HepG2 (cell line): Measurements from ENCODE around the gene ARPC1A. TPM values are rescaled to one million over a fixed set of nuclear protein-coding genes. Genes with fewer than 3 reads are reported as not detected.
A peak's percentile ranks its signal among the peaks of the same experiment; 100 is the strongest.

Source experiments
- AHR ChIP-seq: IDR thresholded peaks from 2 replicates; pipeline ENCODE4 v1.6.1; 2018; ENCODE audit warnings: missing genetic modification reagents, missing compliant biosample characterization
- BRF2 ChIP-seq: sonication (generic); formaldehyde crosslinking; IDR thresholded peaks from 2 replicates; pipeline ENCODE4 v1.8.1; 2022; ENCODE audit warnings: mild to moderate bottlenecking, missing genetic modification reagents
- CENPT ChIP-seq: sonication (generic); formaldehyde crosslinking; IDR thresholded peaks from 2 replicates; pipeline ENCODE4 v1.8.0; 2022; ENCODE audit warnings: low read depth, mild to moderate bottlenecking, moderate library complexity, missing genetic modification reagents
- CHD2 ChIP-seq: IDR thresholded peaks from 2 replicates; pipeline ENCODE4 v1.6.1; 2011; ENCODE audit warnings: low read depth, low read length, improper control_type of control experiment
- FLYWCH1 ChIP-seq: sonication (generic); formaldehyde crosslinking; IDR thresholded peaks from 2 replicates; pipeline ENCODE4 v1.8.1; 2023; ENCODE audit warnings: mild to moderate bottlenecking, missing genetic modification reagents
- MXD4 ChIP-seq: IDR thresholded peaks from 2 replicates; pipeline ENCODE4 v1.6.1; 2016; ENCODE audit warnings: mild to moderate bottlenecking, missing biosample characterization, missing genetic modification reagents
- PAX8 ChIP-seq: sonication (generic); formaldehyde crosslinking; IDR thresholded peaks from 2 replicates; pipeline ENCODE4 v1.8.0; 2022; ENCODE audit warnings: mild to moderate bottlenecking, missing genetic modification reagents, borderline replicate concordance
- REXO4 ChIP-seq: sonication (generic); formaldehyde crosslinking; IDR thresholded peaks from 2 replicates; pipeline ENCODE4 v1.8.0; 2022; ENCODE audit warnings: missing genetic modification reagents, mild to moderate bottlenecking, borderline replicate concordance
- RNF2 ChIP-seq: fragments of 450-650 bp; conservative IDR thresholded peaks from 2 replicates; pipeline ENCODE4 v1.6.1; 2016; ENCODE audit warnings: low read depth
- TBL1XR1 ChIP-seq: fragments of 150-350 bp; IDR thresholded peaks from 2 replicates; pipeline ENCODE4 v1.6.1; 2014; ENCODE audit warnings: borderline replicate concordance, low read length; ENCODE audit not compliant: partially characterized antibody
- XRCC5 ChIP-seq: fragments of 200-400 bp; formaldehyde crosslinking; optimal IDR thresholded peaks from 2 replicates; pipeline ENCODE3; 2017; ENCODE audit warnings: mild to moderate bottlenecking, low read length
- ZBTB42 ChIP-seq: sonication (generic); formaldehyde crosslinking; IDR thresholded peaks from 2 replicates; pipeline ENCODE4 v1.5.0; 2020; ENCODE audit warnings: mild to moderate bottlenecking, missing genetic modification reagents
- ZFP90 ChIP-seq: sonication (generic); formaldehyde crosslinking; IDR thresholded peaks from 2 replicates; pipeline ENCODE4 v1.8.0; 2022; ENCODE audit warnings: missing genetic modification reagents, mild to moderate bottlenecking, inconsistent platforms, borderline replicate concordance
- ZFP91 ChIP-seq: sonication (generic); formaldehyde crosslinking; IDR thresholded peaks from 2 replicates; pipeline ENCODE4 v1.9.0; 2022; ENCODE audit warnings: missing genetic modification reagents, mild to moderate bottlenecking, borderline replicate concordance
- ZNF124 ChIP-seq: sonication (generic); formaldehyde crosslinking; IDR thresholded peaks from 2 replicates; pipeline ENCODE4 v1.4.0; 2020; ENCODE audit warnings: missing genetic modification reagents
- ZNF331 ChIP-seq: sonication (generic); formaldehyde crosslinking; IDR thresholded peaks from 2 replicates; pipeline ENCODE4 v1.4.0; 2020; ENCODE audit warnings: missing genetic modification reagents
- ZNF672 ChIP-seq: sonication (generic); formaldehyde crosslinking; IDR thresholded peaks from 2 replicates; pipeline ENCODE4 v1.8.1; 2022; ENCODE audit warnings: missing genetic modification reagents
- ZNF678 ChIP-seq: sonication (generic); formaldehyde crosslinking; IDR thresholded peaks from 2 replicates; pipeline ENCODE4 v1.4.0; 2020; ENCODE audit warnings: mild to moderate bottlenecking, missing genetic modification reagents
- ZNF772 ChIP-seq: sonication (generic); formaldehyde crosslinking; IDR thresholded peaks from 2 replicates; pipeline ENCODE4 v1.5.0; 2020; ENCODE audit warnings: mild to moderate bottlenecking, missing genetic modification reagents
- ZSCAN30 ChIP-seq: sonication (generic); formaldehyde crosslinking; IDR thresholded peaks from 2 replicates; pipeline ENCODE4 v1.5.0; 2020; ENCODE audit warnings: mild to moderate bottlenecking, missing genetic modification reagents
- ZSCAN31 ChIP-seq: sonication (generic); formaldehyde crosslinking; IDR thresholded peaks from 2 replicates; pipeline ENCODE4 v1.5.0; 2020; ENCODE audit warnings: low read depth, mild to moderate bottlenecking, missing genetic modification reagents
- polyA plus RNA-seq, 8 experiments: library from polyadenylated mRNA; depleted of rRNA in 3 of 8; stranded (reverse) in 7 of 8; unstranded in 1 of 8; fragments of >200 nt; fragmentation: Illumina TruSeq in 4 of 8; extraction: Trizol in 4 of 8; gene quantifications; 2 replicates each; pipeline versions ENCODE4 v1.2.1 to v1.2.3, GENCODE V29; 2011 to 2016; ENCODE audit warnings: low read depth in 4 of 8, missing spikeins in 1 of 8, mixed read lengths in 1 of 8; ENCODE audit not compliant: insufficient read depth in 1 of 8
- total RNA-seq, 5 experiments: library from RNA; depleted of rRNA; stranded (reverse); fragments of >200 nt; fragmentation: Illumina TruSeq; extraction: Trizol; gene quantifications; 2 replicates each; pipeline ENCODE4 v1.2.3, GENCODE V29; 2016; ENCODE audit warnings: low read depth in 1 of 5
- TF ChIP-seq, protein P1 (sequence below): sonication (generic); formaldehyde crosslinking; IDR thresholded peaks from 2 replicates; pipeline ENCODE4 v1.5.1; 2020; ENCODE audit warnings: missing genetic modification reagents, mild to moderate bottlenecking, borderline replicate concordance
- TF ChIP-seq, protein P2 (sequence below): sonication (generic); formaldehyde crosslinking; IDR thresholded peaks from 2 replicates; pipeline ENCODE4 v1.4.0; 2020; ENCODE audit warnings: missing genetic modification reagents, borderline replicate concordance

Gene ARPC1A
- total and polyA plus RNA-seq, 2 of the 13 experiments (the other 11 are each of a cell fraction or from before 2014, with no cell fraction given) = 44.3 to 88.5 TPM

DNA sequence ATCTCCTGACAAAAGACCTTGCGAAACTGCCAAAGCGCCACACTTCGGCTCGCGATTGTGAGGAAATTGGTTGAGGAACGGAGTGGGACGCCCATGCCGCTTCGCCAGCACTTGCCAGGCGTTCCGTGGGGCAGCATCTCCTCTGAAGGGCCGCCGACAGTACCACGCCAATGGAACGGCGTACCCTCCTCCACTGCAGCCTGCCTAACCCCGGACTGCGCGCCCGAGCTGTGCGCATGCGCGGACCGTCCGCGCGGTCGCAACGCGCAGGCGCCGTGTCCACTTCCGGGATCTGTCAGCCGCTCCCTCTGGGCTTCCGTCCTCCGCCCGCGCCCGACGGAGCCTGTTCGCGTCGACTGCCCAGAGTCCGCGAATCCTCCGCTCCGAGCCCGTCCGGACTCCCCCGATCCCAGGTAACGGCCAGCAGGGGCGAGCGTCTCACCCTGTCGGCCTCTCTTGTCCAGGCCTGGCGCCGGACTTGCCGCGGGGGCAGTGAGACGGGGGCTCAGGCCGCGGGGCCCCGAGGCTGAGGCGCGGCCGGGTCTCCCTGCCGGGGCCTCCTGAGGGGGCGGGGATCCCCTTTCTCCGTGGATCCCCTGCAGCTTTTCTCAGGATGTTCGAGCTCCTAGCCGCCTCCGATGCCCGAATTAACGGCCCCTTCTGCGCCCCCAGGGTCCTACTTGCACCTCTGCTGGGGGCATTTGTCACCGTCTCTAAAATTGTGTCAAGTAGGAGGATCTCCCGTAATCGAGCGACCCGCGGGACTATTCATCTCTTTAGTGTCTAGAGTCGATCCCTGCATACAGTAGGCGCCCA is at the start of gene ARPC1A (continued):
- TF ChIP-seq ZNF678 (CRISPR knock-in tag) (0 out of 2 replicates have a peak, but pooled peaks have one; percentile 62), REXO4 (CRISPR knock-in tag) (0 out of 2 replicates have a peak, but pooled peaks have one; percentile 70), ZNF672 (CRISPR knock-in tag) (no peak), CENPT (CRISPR knock-in tag) (no peak), CHD2 (no peak), MXD4 (CRISPR knock-in tag) (peak; percentile 87; the same call in 1 of the 2 replicates), BRF2 (CRISPR knock-in tag) (no peak), ZFP91 (CRISPR knock-in tag) (peak; percentile 96), ZSCAN30 (CRISPR knock-in tag) (peak; percentile 64; the same call in 1 of the 2 replicates), ZSCAN31 (CRISPR knock-in tag) (peak; percentile 80), TBL1XR1 (no peak), FLYWCH1 (CRISPR knock-in tag) (no peak), ZNF331 (peak; percentile 87), ZBTB42 (CRISPR knock-in tag) (peak; percentile 73; the same call in 1 of the 2 replicates), PAX8 (CRISPR knock-in tag) (peak; percentile 58; the same call in 1 of the 2 replicates), ZNF772 (CRISPR knock-in tag) (peak; percentile 70; the same call in 1 of the 2 replicates), ZFP90 (CRISPR knock-in tag) (peak; percentile 93), AHR (CRISPR knock-in tag) (peak; percentile 19; the same call in 1 of the 2 replicates), RNF2 (no peak), XRCC5 (peak; percentile 89), ZNF124 (0 out of 2 replicates have a peak, but pooled peaks have one; percentile 41)
- TF ChIP-seq, protein P1, sequence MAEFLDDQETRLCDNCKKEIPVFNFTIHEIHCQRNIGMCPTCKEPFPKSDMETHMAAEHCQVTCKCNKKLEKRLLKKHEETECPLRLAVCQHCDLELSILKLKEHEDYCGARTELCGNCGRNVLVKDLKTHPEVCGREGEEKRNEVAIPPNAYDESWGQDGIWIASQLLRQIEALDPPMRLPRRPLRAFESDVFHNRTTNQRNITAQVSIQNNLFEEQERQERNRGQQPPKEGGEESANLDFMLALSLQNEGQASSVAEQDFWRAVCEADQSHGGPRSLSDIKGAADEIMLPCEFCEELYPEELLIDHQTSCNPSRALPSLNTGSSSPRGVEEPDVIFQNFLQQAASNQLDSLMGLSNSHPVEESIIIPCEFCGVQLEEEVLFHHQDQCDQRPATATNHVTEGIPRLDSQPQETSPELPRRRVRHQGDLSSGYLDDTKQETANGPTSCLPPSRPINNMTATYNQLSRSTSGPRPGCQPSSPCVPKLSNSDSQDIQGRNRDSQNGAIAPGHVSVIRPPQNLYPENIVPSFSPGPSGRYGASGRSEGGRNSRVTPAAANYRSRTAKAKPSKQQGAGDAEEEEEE (CRISPR knock-in tag) = no peak
- TF ChIP-seq, protein P2, sequence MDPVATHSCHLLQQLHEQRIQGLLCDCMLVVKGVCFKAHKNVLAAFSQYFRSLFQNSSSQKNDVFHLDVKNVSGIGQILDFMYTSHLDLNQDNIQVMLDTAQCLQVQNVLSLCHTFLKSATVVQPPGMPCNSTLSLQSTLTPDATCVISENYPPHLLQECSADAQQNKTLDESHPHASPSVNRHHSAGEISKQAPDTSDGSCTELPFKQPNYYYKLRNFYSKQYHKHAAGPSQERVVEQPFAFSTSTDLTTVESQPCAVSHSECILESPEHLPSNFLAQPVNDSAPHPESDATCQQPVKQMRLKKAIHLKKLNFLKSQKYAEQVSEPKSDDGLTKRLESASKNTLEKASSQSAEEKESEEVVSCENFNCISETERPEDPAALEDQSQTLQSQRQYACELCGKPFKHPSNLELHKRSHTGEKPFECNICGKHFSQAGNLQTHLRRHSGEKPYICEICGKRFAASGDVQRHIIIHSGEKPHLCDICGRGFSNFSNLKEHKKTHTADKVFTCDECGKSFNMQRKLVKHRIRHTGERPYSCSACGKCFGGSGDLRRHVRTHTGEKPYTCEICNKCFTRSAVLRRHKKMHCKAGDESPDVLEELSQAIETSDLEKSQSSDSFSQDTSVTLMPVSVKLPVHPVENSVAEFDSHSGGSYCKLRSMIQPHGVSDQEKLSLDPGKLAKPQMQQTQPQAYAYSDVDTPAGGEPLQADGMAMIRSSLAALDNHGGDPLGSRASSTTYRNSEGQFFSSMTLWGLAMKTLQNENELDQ = no peak
